HG03558 (cell line): Measurements from ENCODE around the gene HIPK4.
"Not testable (repeated sequence)": the region's sequence is repeated elsewhere in the genome, so short reads cannot be mapped to it uniquely, and the experiment has no call there.

ENCODE experiments used
- ATAC-seq: cut with Tn5 transposase; IDR thresholded peaks from one replicate; pipeline ENCODE4 v1.9.1; 2021; ENCODE audit warnings: moderate number of reproducible peaks; ENCODE audit not compliant: unreplicated experiment; ENCODE audit errors: extremely low read depth

The HIPK4 gene

DNA sequence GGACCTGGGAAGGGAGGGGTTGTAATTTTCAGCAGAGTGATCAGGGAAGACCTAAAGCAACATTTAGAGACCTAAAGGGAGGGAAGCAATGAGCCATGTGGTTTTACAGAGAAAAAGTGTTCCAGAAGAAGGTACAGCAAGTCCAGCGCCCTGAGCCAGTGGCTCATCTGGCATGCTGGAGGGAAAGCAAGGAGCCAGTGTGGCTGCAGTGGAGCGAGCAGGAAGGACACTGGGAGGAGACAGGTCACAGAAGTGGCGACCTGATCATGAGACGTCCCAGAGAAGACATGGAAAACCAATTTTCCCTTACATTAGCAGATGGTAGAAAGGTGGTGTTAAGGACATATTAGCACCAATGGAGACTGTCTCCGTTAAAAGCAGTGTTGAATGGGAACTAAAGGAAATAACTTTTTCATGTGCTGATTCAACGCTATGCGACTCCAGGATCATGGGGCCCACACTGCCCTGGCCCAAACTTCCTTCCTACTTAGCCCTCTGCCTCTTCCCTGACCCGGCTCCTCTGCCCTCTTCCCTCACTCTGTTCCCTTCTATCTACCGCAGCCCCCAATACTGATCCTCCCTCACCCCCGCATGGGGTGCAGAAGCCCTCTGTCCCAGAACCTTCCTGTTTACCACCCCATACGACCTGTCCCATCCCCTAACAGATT is 47.2 kb downstream of the HIPK4 start:
- ATAC-seq = no peak

DNA sequence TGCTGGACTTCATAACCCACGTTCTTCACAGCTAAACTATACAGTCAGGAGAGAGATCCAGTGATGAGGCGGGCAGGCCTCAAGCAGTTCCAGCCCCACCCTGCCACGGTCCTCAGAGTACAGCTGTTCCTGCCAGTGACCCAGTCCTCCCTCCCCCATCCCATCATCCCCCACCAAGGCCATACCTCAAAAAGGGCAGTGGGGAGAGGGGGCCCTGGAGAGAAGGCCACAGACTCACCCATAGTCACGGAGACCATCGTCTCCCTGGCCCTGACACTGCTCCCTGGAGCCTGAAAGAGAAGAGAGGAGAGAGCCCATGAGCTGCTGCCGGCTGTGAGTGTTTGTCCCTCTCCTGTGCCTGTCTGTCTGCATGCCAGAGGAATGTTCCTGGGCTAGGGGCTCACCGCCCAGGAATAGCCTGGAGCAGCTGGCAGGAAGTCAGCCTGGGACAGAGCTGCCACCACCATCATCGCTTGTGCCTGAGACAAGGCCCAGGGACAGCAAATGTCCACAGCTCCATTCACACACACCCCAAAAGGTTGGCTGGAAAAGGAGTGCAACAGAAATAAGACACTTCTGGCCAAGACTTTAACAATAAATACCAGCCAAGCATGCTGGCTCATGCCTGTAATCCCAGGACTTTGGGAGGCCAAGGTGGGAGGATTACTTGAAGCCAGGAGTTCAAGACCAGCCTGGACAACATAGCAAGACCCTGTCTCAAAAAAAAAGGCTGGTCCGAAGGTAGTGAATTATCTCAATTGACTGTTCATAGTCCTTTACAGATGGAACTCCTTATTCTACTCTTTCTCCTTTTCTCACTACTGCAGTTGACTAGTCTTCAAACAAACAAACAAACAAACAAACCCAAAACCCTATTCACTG is 48.1 kb downstream of the HIPK4 start:
- ATAC-seq = no peak

DNA sequence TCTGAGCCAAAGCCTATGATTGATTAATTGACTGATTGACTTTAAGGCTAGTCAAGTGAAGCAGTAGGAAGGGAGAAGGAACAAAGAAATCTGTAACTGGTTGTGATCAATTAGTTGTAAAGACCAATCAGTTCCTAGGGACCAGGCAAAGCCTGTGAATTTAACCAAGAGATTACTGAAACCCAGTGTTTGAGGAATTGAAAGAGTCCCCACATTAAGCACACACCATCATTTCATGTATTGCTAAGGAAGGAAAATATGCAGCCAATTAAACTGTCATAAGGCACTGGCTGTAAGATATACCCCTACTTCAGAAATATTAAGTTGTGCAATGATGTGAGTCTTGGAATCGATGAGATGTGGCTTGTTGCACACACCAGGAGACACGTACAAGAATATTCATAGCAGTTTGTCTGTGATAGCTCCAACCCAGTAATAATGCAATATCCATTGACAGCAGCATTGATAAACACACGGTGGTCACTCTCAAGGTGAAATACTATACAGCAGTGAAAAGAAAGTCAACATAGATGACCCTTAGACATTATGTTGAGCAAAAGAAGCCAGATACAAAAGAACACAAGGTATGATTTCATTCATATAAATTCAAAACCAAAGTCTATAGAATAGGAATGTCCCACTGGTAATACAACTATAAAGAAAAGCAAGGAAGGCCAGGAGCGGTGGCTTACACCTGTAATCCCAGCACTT is 50.8 kb downstream of the HIPK4 start:
- no peak for ATAC-seq

DNA sequence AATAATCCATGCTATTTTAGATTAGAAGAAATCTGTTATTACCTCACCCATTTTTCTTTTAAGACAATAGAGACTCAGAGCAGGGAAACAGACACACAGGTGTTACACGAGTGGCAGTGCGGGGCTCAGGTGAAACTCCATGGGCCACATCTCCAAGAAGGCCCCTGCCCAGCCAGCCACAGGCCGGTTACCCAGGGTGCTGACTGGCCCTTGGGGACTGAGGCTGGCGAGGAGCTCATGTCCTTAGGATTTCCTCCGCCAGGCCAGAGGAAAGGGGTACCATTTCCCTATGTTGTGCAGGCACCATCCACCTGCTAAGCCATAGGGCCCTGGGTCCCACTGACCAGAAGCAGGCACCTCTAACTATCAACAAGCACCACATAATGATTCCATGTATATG is 52.4 kb downstream of the HIPK4 start:
- no peak for ATAC-seq

DNA sequence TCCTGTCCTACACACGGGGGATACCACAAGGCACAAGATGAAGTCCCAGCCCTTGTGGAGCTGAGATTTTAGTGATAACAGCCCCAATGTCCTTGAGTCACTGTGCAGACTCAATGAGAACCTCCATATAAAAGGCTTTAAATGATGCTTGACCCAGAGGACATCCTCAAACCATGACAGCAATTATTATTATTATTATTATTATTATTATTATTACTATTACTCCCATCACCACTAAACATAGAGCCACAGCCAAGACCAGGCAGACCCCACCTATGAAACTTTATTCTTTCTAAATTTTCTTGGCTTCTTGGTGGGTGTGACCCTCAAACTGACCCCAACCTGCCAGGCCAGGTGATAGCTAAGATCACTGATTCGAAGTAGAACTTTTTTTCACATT is 52.9 kb downstream of the HIPK4 start:
- no peak for ATAC-seq

DNA sequence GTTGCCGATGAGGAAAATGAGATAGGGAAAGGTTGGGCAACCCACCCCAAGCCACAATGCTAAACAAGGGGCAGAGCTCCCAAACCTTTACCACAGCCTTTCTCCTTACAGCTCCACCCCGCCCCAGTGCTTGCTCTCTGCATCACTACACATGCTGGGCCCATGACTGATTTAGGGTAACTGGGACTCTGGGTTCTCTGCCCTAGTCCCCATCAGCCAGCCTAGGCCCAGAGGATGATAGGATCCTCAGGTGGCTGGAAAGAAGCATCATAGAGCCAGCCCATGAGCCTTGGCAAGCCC is 53.4 kb downstream of the HIPK4 start:
- ATAC-seq = no peak

DNA sequence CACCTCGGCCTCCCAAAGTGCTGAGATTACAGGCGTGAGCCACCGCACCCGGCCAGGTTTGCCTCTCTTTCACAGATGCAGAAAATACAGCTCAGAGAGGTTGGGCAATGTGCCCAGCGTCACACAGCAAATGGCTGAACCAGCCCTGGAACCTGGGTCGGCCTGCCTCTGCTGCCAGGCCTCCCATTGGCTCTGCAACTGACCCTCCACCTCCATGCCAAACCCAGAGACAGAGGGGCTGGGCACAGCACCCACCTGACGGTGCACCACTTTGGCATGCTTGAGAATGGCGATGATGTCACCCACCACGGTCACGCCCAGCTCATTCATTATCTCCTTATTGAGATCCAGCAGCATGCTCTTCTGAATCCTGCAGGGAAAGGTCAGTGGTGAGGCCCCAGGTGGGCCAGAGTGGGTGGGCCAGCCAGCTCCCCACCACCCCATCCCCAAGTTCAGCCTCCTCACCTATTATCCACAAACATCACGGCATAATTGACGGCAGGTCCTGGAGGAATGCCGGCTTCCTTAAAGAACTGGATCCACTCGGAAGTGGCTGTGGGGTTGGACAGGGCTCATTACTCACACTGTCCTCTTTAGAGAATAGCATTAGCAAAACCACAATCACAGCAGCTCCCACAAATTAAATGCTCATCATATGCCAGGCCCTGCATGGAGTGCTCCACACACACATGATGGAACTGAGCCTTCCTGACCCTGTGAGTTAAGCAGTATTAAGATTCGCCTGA is 54.0 kb downstream of the HIPK4 start:
- no peak for ATAC-seq

DNA sequence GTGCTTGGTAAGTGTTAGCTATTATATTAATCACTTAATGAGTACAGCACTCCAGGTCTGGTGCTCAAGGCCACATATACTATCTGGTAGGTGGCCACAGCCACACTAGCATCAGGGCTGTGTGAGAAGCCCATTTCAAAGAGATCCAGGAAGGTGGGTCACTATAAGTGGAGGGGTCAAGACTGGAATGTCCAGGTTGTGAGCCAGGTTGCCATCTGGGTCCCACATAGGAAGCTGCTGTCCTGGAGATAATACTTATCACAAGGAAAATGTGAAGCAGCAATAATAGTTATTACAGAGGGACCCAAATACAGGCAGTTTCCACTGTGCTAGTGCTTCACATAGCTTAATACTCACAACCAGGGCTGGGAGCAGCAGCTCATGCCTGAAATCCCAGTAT is 54.9 kb downstream of the HIPK4 start:
- ATAC-seq = no peak

DNA sequence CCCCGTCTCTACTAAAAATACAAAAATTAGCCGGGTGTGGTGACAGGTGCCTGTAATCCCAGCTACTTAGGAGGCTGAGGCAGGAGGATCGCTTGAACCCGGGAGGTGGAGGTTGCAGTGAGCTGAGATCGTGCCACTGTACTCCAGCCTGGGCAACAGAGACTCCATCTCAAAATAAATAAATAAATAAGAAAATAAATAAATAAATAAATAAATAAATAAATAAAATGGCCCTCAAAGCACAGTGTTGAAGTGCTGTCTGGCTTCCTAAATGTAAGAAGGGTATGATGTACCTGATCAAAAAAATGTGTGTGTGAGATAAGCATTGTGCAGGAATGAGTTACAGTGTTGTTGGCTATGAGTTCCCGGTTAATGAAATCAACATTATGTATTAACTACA is 56.9 kb downstream of the HIPK4 start:
- ATAC-seq = not testable (repeated sequence)

DNA sequence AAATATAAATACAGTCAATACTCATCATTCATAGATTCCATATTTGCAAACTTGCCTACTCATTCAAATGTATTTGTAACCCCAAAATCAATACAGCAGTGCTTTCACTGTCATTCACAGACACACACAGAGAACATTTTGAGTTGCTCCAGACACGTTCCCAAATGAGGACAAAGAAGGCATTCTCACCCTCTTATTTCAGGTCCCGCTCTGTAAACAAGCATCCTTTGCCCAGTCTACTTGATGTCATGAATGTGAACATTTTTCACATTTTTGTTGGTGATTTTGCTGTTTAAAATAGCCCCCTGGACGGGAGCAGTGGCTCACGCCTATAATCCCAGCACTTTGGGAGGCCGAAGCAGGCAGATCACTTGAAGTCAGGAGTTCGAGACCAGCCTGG is 57.3 kb downstream of the HIPK4 start:
- ATAC-seq = no peak

DNA sequence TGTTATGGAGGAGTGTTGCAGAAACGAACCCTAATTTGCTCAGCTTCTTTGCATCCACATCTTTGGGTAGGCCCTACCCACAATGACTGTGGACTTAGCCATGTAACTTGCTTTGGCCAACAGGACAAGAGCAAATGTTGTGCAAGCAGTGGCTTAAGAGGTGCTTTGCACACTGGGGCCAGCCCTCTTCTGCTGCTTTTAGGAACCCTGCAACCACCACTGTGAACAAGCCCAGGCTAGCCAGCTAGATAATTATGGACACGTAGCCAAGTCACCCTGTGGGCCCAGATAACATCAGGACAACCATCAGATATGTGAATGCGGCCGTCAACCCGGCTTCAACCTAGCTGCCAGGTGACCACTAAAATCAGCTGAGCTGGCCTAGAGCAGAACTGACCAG is 58.9 kb downstream of the HIPK4 start:
- ATAC-seq = no peak
